ENCODE data around the gene KIAA2012. TPM values are rescaled to one million over a fixed set of nuclear protein-coding genes. Genes with fewer than 3 reads are reported as not detected.

The KIAA2012 gene
- total and polyA plus RNA-seq, 2 donors (not counting 1 experiment from before 2014, with no cell fraction given): not detected

DNA sequence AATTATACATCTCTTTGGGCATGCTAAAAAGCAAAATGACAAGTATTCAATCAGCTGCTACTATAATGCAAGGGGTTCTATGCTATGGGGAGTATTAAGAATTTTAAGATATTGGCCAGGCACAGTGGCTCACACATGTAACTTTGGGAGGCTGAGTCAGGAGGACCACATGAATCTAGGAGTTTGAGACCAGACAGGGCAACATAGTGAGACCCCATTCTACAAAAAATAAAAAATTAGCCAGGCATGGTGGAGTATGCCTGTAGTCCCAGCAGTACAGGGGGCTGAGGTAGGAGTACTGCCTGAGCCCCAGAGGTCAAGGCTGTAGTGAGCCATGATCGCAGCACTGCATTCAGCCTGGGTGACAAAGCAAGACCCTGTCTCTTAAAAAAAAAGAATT lies 5.5 kb upstream of the KIAA2012 start:
- POLR2A ChIA-PET: no interaction called here

DNA sequence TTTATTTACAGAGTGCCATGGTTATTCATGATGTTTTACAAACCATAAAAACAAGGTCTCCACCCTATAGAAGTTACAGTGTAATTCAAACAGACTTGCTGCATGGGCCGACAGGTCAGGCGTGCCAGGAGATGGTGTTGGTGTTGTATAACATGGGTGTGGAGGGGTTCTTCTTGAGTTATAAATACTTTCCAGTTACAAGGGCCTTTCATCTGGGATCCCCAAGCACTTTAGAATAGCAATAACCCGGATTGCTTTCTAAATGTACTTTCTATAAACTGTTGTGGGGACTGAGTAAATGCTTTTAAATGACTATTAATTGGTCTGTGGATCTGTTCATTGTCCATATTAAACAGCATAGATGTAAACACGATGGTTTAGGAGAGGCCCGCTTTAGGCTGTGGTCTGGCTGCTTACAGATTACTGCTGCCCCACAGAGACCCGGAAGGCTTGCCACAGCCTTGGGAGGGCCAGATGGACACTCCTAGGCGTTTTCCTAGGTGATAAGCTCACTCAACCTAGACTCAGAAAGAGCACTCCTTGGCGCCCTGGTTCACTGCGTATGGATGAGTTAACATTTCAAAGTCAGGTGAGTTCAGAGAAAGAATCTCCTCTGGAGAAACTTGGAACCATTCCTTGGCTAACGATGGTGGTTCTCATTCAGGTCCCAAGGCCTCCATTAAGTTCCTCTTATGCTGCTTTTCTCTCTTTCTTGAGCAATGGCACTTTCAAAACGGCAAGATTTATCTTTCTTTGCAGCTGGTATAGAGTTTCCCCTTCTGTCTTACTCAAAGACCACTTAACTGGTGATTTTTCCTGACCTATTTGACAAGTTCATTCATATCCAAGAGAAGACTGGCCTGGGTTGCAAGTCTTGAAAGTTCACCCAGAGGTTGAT lies 3.6 kb upstream of the KIAA2012 start:
- Histone ChIP-seq H3K9me3 (ENCODE audit: control extremely low read depth in 1 of 3, control insufficient read depth in 2 of 3, insufficient read depth in 1 of 3, low read length in 2 of 3) (no peaks in the 10 kb centered on the region), H3K4me3 (ENCODE audit: control extremely low read depth in 1 of 5, extremely low read depth in 1 of 5, insufficient read depth in 1 of 5, low read depth in 2 of 5, low read length in 4 of 5) (no peak overlapping the region), H3K27me3 (replicated peaks in 1 of 4; ENCODE audit: control extremely low read depth in 1 of 4, control insufficient read depth in 3 of 4, insufficient read depth in 4 of 4, low read length in 3 of 4) (no peaks in the 10 kb centered on the region), H3K4me2 (replicated peaks; ENCODE audit: low read depth, low read length, poor library complexity, severe bottlenecking) (no peak overlapping the region), H4K20me1 (ENCODE audit: control insufficient read depth, insufficient read depth, low read length, poor library complexity, severe bottlenecking) (no peaks in the 10 kb centered on the region), H3K4me1 (ENCODE audit: control insufficient read depth in 2 of 2, insufficient read depth in 2 of 2, low read length in 2 of 2) (no peaks in the 10 kb centered on the region), H3K36me3 (replicated peaks in 1 of 2; ENCODE audit: control extremely low read depth in 1 of 2, control insufficient read depth in 1 of 2, extremely low read depth in 1 of 2, insufficient read depth in 2 of 2, low read length in 1 of 2) (no peaks in the 10 kb centered on the region), H3K27ac (ENCODE audit: low read length in 2 of 2) (no peak overlapping the region), H3K9ac (ENCODE audit: low read length) (no peak overlapping the region), H3K79me2 (ENCODE audit: control insufficient read depth, insufficient read depth, low read length) (no peaks in the 10 kb centered on the region), H2AFZ (ENCODE audit: insufficient read depth, low read depth, low read length, poor library complexity, severe bottlenecking) (no peak overlapping the region)
- Mint-ChIP-seq H3K4me3 (no peak overlapping the region), H3K4me1 (no peaks in the 10 kb centered on the region), H3K27ac (no peak overlapping the region), H3K27me3 (peaks cover 23% of the 10 kb centered on the region), H3K9me3 (ENCODE audit: insufficient read depth) (no peaks in the 10 kb centered on the region)
- TF ChIP-seq, protein P1, sequence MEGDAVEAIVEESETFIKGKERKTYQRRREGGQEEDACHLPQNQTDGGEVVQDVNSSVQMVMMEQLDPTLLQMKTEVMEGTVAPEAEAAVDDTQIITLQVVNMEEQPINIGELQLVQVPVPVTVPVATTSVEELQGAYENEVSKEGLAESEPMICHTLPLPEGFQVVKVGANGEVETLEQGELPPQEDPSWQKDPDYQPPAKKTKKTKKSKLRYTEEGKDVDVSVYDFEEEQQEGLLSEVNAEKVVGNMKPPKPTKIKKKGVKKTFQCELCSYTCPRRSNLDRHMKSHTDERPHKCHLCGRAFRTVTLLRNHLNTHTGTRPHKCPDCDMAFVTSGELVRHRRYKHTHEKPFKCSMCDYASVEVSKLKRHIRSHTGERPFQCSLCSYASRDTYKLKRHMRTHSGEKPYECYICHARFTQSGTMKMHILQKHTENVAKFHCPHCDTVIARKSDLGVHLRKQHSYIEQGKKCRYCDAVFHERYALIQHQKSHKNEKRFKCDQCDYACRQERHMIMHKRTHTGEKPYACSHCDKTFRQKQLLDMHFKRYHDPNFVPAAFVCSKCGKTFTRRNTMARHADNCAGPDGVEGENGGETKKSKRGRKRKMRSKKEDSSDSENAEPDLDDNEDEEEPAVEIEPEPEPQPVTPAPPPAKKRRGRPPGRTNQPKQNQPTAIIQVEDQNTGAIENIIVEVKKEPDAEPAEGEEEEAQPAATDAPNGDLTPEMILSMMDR (IDR thresholded peaks at IDR 0.05): no peak
- TF ChIP-seq EZH2 (IDR thresholded peaks at IDR 0.05; ENCODE audit: borderline replicate concordance, insufficient read depth, low read depth, low read length, poor library complexity, severe bottlenecking): no peak
- ATAC-seq (ENCODE audit: low read depth) (no peak), DNase-seq (no peak)
- ChIA-PET CTCF (no interaction called here), POLR2A (no interaction called here)
- intact Hi-C loops (cut with micrococcal nuclease): no loop called here
- WGBS (ENCODE audit: insufficient coverage): 74% methylated on average over 7 of the region's 11 CpGs

More for the DNA sequence above, 5.5 kb upstream of the KIAA2012 start:
- WGBS (ENCODE audit: insufficient coverage): no CpG with 5 or more reads among the region's 1 CpG
- H3K9ac ChIP-seq (ENCODE audit: low read length): no peak overlapping the region
- ATAC-seq (ENCODE audit: low read depth) (no peak), DNase-seq (no peak)
- H3K9me3 ChIP-seq (ENCODE audit: control extremely low read depth in 1 of 3, control insufficient read depth in 2 of 3, insufficient read depth in 1 of 3, low read length in 2 of 3): no peaks in the 10 kb centered on the region
- intact Hi-C loops (cut with micrococcal nuclease): no loop called here
- H3K4me2 ChIP-seq (replicated peaks; ENCODE audit: low read depth, low read length, poor library complexity, severe bottlenecking): no peak overlapping the region
- no peaks in the 10 kb centered on the region for H3K4me1 Mint-ChIP-seq
- CTCF ChIA-PET: no interaction called here
- no peak overlapping the region for H3K27ac Mint-ChIP-seq
- H4K20me1 ChIP-seq (ENCODE audit: control insufficient read depth, insufficient read depth, low read length, poor library complexity, severe bottlenecking): no peaks in the 10 kb centered on the region
- TF ChIP-seq EZH2 (IDR thresholded peaks at IDR 0.05; ENCODE audit: borderline replicate concordance, insufficient read depth, low read depth, low read length, poor library complexity, severe bottlenecking): no peak
- TF ChIP-seq, protein P1 (IDR thresholded peaks at IDR 0.05): no peak
- H3K4me3 ChIP-seq (ENCODE audit: control extremely low read depth in 1 of 5, extremely low read depth in 1 of 5, insufficient read depth in 1 of 5, low read depth in 2 of 5, low read length in 4 of 5): no peak overlapping the region
- H3K4me1 ChIP-seq (ENCODE audit: control insufficient read depth in 2 of 2, insufficient read depth in 2 of 2, low read length in 2 of 2): no peaks in the 10 kb centered on the region
- H3K4me3 Mint-ChIP-seq: no peak overlapping the region
- H3K27me3 ChIP-seq (replicated peaks in 1 of 4; ENCODE audit: control extremely low read depth in 1 of 4, control insufficient read depth in 3 of 4, insufficient read depth in 4 of 4, low read length in 3 of 4): no peaks in the 10 kb centered on the region
- H3K9me3 Mint-ChIP-seq (ENCODE audit: insufficient read depth): no peaks in the 10 kb centered on the region
- peaks cover 26% of the 10 kb centered on the region for H3K27me3 Mint-ChIP-seq
- no peak overlapping the region for H2AFZ ChIP-seq (ENCODE audit: insufficient read depth, low read depth, low read length, poor library complexity, severe bottlenecking)
- no peaks in the 10 kb centered on the region for H3K79me2 ChIP-seq (ENCODE audit: control insufficient read depth, insufficient read depth, low read length)
- no peak overlapping the region for H3K27ac ChIP-seq (ENCODE audit: low read length in 2 of 2)
- no peaks in the 10 kb centered on the region for H3K36me3 ChIP-seq (replicated peaks in 1 of 2; ENCODE audit: control extremely low read depth in 1 of 2, control insufficient read depth in 1 of 2, extremely low read depth in 1 of 2, insufficient read depth in 2 of 2, low read length in 1 of 2)

All from B cell (primary cell).